Osteoblast (primary cell): Measurements from ENCODE around the gene TUT1. TPM values are rescaled to one million over a fixed set of nuclear protein-coding genes. Genes with fewer than 3 reads are reported as not detected.

Experiments used
- DNase-seq: peaks from one replicate; pipeline ENCODE4 v3.0.0; 2011; ENCODE audit warnings: low spot score, mixed read lengths; ENCODE audit not compliant: insufficient read length; ENCODE audit errors: missing footprints
- H2AFZ ChIP-seq: 2 replicates; pipeline ENCODE4 v1.6.0; 2011; ENCODE audit warnings: mild to moderate bottlenecking, low read length
- H3K27ac ChIP-seq: 2 replicates; pipeline ENCODE4 v1.5.1; 2011; ENCODE audit warnings: mild to moderate bottlenecking, low read depth, low read length, moderate library complexity
- H3K27me3 ChIP-seq: 2 replicates; pipeline ENCODE4 v1.6.0; 2012; ENCODE audit warnings: mild to moderate bottlenecking, control low read depth, inconsistent platforms, low read length, moderate library complexity; ENCODE audit not compliant: insufficient read depth
- H3K36me3 ChIP-seq: 2 replicates; pipeline ENCODE4 v1.5.1; 2011; ENCODE audit warnings: mild to moderate bottlenecking, low read length, control low read depth, moderate library complexity; ENCODE audit not compliant: insufficient read depth
- H3K4me1 ChIP-seq: 2 replicates; pipeline ENCODE4 v1.5.1; 2011; ENCODE audit warnings: mild to moderate bottlenecking, low read length, control low read depth, moderate library complexity; ENCODE audit not compliant: insufficient read depth
- H3K4me2 ChIP-seq: 2 replicates; pipeline ENCODE4 v1.6.0; 2011; ENCODE audit warnings: mild to moderate bottlenecking, low read length; ENCODE audit not compliant: insufficient read depth
- H3K4me3 ChIP-seq: fragments of 200-600 bp; sonication (generic); 3 replicates; pipeline ENCODE4 v1.5.1; 2012; ENCODE audit warnings: mild to moderate bottlenecking, low read length, inconsistent platforms; ENCODE audit not compliant: insufficient read depth
- H3K79me2 ChIP-seq: 2 replicates; pipeline ENCODE4 v1.6.0; 2012; ENCODE audit warnings: mild to moderate bottlenecking, low read length, control low read depth, inconsistent platforms; ENCODE audit not compliant: insufficient read depth
- H3K9me3 ChIP-seq: 2 replicates; pipeline ENCODE4 v1.5.1; 2011; ENCODE audit warnings: low read depth, low read length, control low read depth
- H4K20me1 ChIP-seq: 2 replicates; pipeline ENCODE4 v1.6.0; 2012; ENCODE audit warnings: mild to moderate bottlenecking, low read length, control low read depth; ENCODE audit not compliant: insufficient read depth
- small RNA-seq: library from RNA; depleted of rRNA; stranded (forward); fragments of <200 nt; gene quantifications from one replicate; pipeline ENCODE3, GENCODE V24; 2012
- total RNA-seq: library from RNA; depleted of rRNA; stranded (reverse); fragments of >200 nt; gene quantifications from 2 replicates; pipeline ENCODE4 v1.2.3, GENCODE V29; 2012
- TF ChIP-seq, protein P1 (sequence below): IDR thresholded peaks from 2 replicates; pipeline ENCODE4 v1.5.1; 2011; ENCODE audit warnings: mild to moderate bottlenecking, low read depth, low read length, moderate library complexity; ENCODE audit errors: extremely low read depth

The TUT1 gene
- total RNA-seq, 1 donor, result 7.6 TPM

GRCh38 chr11:62534779-62535545, 56.4 kb downstream of the TUT1 start:
- peaks cover 99% of the 10 kb centered on the region for H3K79me2 ChIP-seq
- H3K4me2 ChIP-seq, result no peak overlapping the region
- DNase-seq, result peak; percentile 55
- H3K4me3 ChIP-seq, result no peak overlapping the region
- peaks cover 93% of the 10 kb centered on the region for H4K20me1 ChIP-seq
- no peaks in the 10 kb centered on the region for H3K27me3 ChIP-seq
- H3K36me3 ChIP-seq, result peaks cover 74% of the 10 kb centered on the region
- H2AFZ ChIP-seq, result no peak overlapping the region
- no peaks in the 10 kb centered on the region for H3K9me3 ChIP-seq
- H3K4me1 ChIP-seq, result peaks cover 30% of the 10 kb centered on the region
- peak overlapping the region; percentile 28 for H3K27ac ChIP-seq
- TF ChIP-seq, protein P1, sequence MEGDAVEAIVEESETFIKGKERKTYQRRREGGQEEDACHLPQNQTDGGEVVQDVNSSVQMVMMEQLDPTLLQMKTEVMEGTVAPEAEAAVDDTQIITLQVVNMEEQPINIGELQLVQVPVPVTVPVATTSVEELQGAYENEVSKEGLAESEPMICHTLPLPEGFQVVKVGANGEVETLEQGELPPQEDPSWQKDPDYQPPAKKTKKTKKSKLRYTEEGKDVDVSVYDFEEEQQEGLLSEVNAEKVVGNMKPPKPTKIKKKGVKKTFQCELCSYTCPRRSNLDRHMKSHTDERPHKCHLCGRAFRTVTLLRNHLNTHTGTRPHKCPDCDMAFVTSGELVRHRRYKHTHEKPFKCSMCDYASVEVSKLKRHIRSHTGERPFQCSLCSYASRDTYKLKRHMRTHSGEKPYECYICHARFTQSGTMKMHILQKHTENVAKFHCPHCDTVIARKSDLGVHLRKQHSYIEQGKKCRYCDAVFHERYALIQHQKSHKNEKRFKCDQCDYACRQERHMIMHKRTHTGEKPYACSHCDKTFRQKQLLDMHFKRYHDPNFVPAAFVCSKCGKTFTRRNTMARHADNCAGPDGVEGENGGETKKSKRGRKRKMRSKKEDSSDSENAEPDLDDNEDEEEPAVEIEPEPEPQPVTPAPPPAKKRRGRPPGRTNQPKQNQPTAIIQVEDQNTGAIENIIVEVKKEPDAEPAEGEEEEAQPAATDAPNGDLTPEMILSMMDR, result no peak

DNA sequence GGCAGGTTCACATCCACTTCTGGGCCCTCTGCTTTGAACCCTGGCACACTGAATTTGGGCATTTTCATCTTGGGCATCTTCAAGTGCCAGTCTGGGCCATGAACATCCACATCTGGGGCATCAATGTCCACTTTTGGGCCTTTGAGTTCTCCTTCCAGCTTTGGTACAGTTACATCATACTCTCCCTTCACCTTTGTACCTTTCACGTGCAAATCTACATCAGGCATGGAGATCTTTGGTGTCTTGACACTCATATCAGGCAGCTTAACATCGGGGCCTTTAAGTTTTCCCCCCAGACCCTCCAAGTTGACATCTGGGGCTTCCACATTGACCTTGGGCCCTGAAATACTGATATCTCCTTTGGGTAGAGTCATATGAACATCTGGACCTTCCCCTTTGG, 59.2 kb downstream of the TUT1 start:
- H3K79me2 ChIP-seq, result peaks cover 99% of the 10 kb centered on the region
- no peak for DNase-seq
- no peaks in the 10 kb centered on the region for H3K9me3 ChIP-seq
- peaks cover 85% of the 10 kb centered on the region for H4K20me1 ChIP-seq
- H3K4me3 ChIP-seq, result no peak overlapping the region
- H3K36me3 ChIP-seq, result peaks cover 90% of the 10 kb centered on the region
- no peak overlapping the region for H2AFZ ChIP-seq
- H3K27ac ChIP-seq, result no peak overlapping the region
- H3K4me2 ChIP-seq, result no peak overlapping the region
- H3K4me1 ChIP-seq, result peaks cover 8% of the 10 kb centered on the region
- TF ChIP-seq, protein P1, result no peak
- H3K27me3 ChIP-seq, result no peaks in the 10 kb centered on the region

Small RNA genes within 50 kb of the gene (small RNA-seq; reads per million reads assigned to genes)
- gene AP001458.1 (not detected), gene EEF1G (not detected), gene MIR6747 (0.74 reads per million, percentile 8 among the genes with 10 or more reads in this experiment)

Other genes with a start within 250 kb of the TUT1 start
- not detected in 2 replicates for gene SCGB1A1, start 172.5 kb downstream of the TUT1 start, total RNA-seq
- gene AHNAK, start 44.7 kb downstream of the TUT1 start, total RNA-seq, result 646 and 720 TPM in 2 replicates
- 1,004 and 1,049 TPM in 2 replicates for gene EEF1G, start 17.6 kb downstream of the TUT1 start, total RNA-seq
- 102 and 105 TPM in 2 replicates for gene MTA2, start 10.3 kb upstream of the TUT1 start, total RNA-seq
- 26.4 and 29.5 TPM in 2 replicates for gene EML3, start 21.3 kb upstream of the TUT1 start, total RNA-seq
- 6.5 TPM in 2 replicates for gene ROM1, start 21.7 kb upstream of the TUT1 start, total RNA-seq
- gene B3GAT3, start 30.5 kb upstream of the TUT1 start, total RNA-seq, result 27.1 and 30.8 TPM in 2 replicates
- 219 and 242 TPM in 2 replicates for gene GANAB, start 55.1 kb upstream of the TUT1 start, total RNA-seq
- 19.2 and 20.6 TPM in 2 replicates for gene INTS5, start 61.8 kb upstream of the TUT1 start, total RNA-seq
- gene C11orf98, start 73.7 kb upstream of the TUT1 start, total RNA-seq, result 13.3 and 17.4 TPM in 2 replicates
- 6.2 and 11.2 TPM in 2 replicates for gene CSKMT, start 73.8 kb upstream of the TUT1 start, total RNA-seq
- 4.4 and 5.8 TPM in 2 replicates for gene UQCC3, start 80.2 kb upstream of the TUT1 start, total RNA-seq
- 7.6 and 8.0 TPM in 2 replicates for gene LBHD1, start 80.7 kb upstream of the TUT1 start, total RNA-seq
- 98.1 and 107 TPM in 2 replicates for gene UBXN1, start 87.5 kb upstream of the TUT1 start, total RNA-seq
- 9.1 and 13.8 TPM in 2 replicates for gene LRRN4CL, start 98.0 kb upstream of the TUT1 start, total RNA-seq
- gene BSCL2, start 115.9 kb upstream of the TUT1 start, total RNA-seq, result 63.6 and 67.7 TPM in 2 replicates
- not detected in 2 replicates for gene GNG3, start 116.2 kb upstream of the TUT1 start, total RNA-seq
- 13.0 and 18.8 TPM in 2 replicates for gene HNRNPUL2, start 135.9 kb upstream of the TUT1 start, total RNA-seq
- 34.0 and 35.9 TPM in 2 replicates for gene TTC9C, start 137.0 kb upstream of the TUT1 start, total RNA-seq
- gene ZBTB3, start 162.6 kb upstream of the TUT1 start, total RNA-seq, result 13.0 TPM in 2 replicates
- 48.3 and 57.9 TPM in 2 replicates for gene POLR2G, start 170.1 kb upstream of the TUT1 start, total RNA-seq
- 21.2 and 22.1 TPM in 2 replicates for gene TAF6L, start 179.9 kb upstream of the TUT1 start, total RNA-seq
- 37.4 and 51.4 TPM in 2 replicates for gene TMEM179B, start 195.9 kb upstream of the TUT1 start, total RNA-seq
- 9.0 and 11.5 TPM in 2 replicates for gene TMEM223, start 200.5 kb upstream of the TUT1 start, total RNA-seq
- gene NXF1, start 213.9 kb upstream of the TUT1 start, total RNA-seq, result 25.6 and 31.1 TPM in 2 replicates
- 35.8 and 40.7 TPM in 2 replicates for gene STX5, start 240.5 kb upstream of the TUT1 start, total RNA-seq
- gene TEX54, start 241.3 kb upstream of the TUT1 start, total RNA-seq, result not detected in 2 replicates
- gene WDR74, start 248.1 kb upstream of the TUT1 start, total RNA-seq, result 31.2 and 34.0 TPM in 2 replicates